ENCODE data around the gene FBXO48. TPM values are rescaled to one million over a fixed set of nuclear protein-coding genes. Genes with fewer than 3 reads are reported as not detected.

The FBXO48 gene
- total and polyA plus RNA-seq, 2 donors (not counting 1 experiment from before 2014, with no cell fraction given) = 0.33 to 0.65 TPM

DNA sequence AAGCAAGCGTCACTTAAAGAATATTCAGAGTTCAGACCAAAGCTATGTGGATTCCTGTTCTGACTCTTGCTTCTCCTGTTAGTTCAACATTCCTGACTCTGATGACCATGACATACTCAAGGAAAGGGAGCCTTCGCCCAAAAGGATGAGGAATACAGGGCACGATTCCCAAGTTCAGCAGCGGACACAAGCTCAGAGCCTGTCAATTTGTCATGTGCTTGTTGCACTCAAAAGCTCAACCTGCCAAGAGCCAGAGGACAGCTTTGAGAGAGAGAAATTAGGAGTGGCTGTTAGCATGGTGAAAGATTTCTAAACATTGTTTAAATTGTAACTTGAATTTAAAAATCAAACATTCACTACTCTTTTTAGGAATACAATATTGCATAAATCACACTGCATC lies 33.6 kb upstream of the FBXO48 start:
- Histone ChIP-seq H3K9ac (ENCODE audit: insufficient read depth, low read length) (no peak overlapping the region), H3K4me3 (replicated peaks in 1 of 4; ENCODE audit: control extremely low read depth in 1 of 4, insufficient read depth in 1 of 4, low read depth in 3 of 4, low read length in 4 of 4) (no peak overlapping the region), H3K4me1 (ENCODE audit: control insufficient read depth, extremely low read depth, insufficient read depth, low read length) (no peaks in the 10 kb centered on the region), H3K4me2 (ENCODE audit: extremely low read depth, insufficient read depth, low read length) (no peak overlapping the region), H3K9me3 (ENCODE audit: control insufficient read depth, insufficient read depth, low read depth, low read length) (no peaks in the 10 kb centered on the region), H2AFZ (ENCODE audit: low read length) (no peak overlapping the region), H3K27ac (ENCODE audit: insufficient read depth, low read length) (no peak overlapping the region), H3K27me3 (ENCODE audit: control insufficient read depth, insufficient read depth, low read length) (no peaks in the 10 kb centered on the region), H4K20me1 (ENCODE audit: control insufficient read depth, extremely low read depth, insufficient read depth, low read length) (no peaks in the 10 kb centered on the region), H3K79me2 (ENCODE audit: control insufficient read depth, insufficient read depth, low read length) (no peaks in the 10 kb centered on the region), H3K36me3 (ENCODE audit: control insufficient read depth, insufficient read depth, low read length) (no peaks in the 10 kb centered on the region)
- no peak for DNase-seq (ENCODE audit: low read depth in 2 of 2)
- TF ChIP-seq, protein P1, sequence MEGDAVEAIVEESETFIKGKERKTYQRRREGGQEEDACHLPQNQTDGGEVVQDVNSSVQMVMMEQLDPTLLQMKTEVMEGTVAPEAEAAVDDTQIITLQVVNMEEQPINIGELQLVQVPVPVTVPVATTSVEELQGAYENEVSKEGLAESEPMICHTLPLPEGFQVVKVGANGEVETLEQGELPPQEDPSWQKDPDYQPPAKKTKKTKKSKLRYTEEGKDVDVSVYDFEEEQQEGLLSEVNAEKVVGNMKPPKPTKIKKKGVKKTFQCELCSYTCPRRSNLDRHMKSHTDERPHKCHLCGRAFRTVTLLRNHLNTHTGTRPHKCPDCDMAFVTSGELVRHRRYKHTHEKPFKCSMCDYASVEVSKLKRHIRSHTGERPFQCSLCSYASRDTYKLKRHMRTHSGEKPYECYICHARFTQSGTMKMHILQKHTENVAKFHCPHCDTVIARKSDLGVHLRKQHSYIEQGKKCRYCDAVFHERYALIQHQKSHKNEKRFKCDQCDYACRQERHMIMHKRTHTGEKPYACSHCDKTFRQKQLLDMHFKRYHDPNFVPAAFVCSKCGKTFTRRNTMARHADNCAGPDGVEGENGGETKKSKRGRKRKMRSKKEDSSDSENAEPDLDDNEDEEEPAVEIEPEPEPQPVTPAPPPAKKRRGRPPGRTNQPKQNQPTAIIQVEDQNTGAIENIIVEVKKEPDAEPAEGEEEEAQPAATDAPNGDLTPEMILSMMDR (conservative IDR thresholded peaks at IDR 0.05 in 1 of 2, IDR thresholded peaks at IDR 0.05 in 1 of 2; ENCODE audit: low read depth in 1 of 2, low read length in 2 of 2) = no peak
- TF ChIP-seq EZH2 (IDR thresholded peaks at IDR 0.05; ENCODE audit: low read length, missing control alignments) = no peak

GRCh38 chr2:68499133-68499532 lies 32.0 kb upstream of the FBXO48 start:
- no peak for TF ChIP-seq EZH2 (IDR thresholded peaks at IDR 0.05; ENCODE audit: low read length, missing control alignments)
- TF ChIP-seq, protein P1 (conservative IDR thresholded peaks at IDR 0.05 in 1 of 2, IDR thresholded peaks at IDR 0.05 in 1 of 2; ENCODE audit: low read depth in 1 of 2, low read length in 2 of 2) = no peak
- DNase-seq (ENCODE audit: low read depth in 2 of 2) = no peak
- H4K20me1 ChIP-seq (ENCODE audit: control insufficient read depth, extremely low read depth, insufficient read depth, low read length) = no peaks in the 10 kb centered on the region
- no peak overlapping the region for H3K9ac ChIP-seq (ENCODE audit: insufficient read depth, low read length)
- no peaks in the 10 kb centered on the region for H3K27me3 ChIP-seq (ENCODE audit: control insufficient read depth, insufficient read depth, low read length)
- H3K27ac ChIP-seq (ENCODE audit: insufficient read depth, low read length) = no peak overlapping the region
- no peaks in the 10 kb centered on the region for H3K79me2 ChIP-seq (ENCODE audit: control insufficient read depth, insufficient read depth, low read length)
- no peak overlapping the region for H3K4me3 ChIP-seq (replicated peaks in 1 of 4; ENCODE audit: control extremely low read depth in 1 of 4, insufficient read depth in 1 of 4, low read depth in 3 of 4, low read length in 4 of 4)
- no peaks in the 10 kb centered on the region for H3K9me3 ChIP-seq (ENCODE audit: control insufficient read depth, insufficient read depth, low read depth, low read length)
- H3K36me3 ChIP-seq (ENCODE audit: control insufficient read depth, insufficient read depth, low read length) = no peaks in the 10 kb centered on the region
- no peaks in the 10 kb centered on the region for H3K4me1 ChIP-seq (ENCODE audit: control insufficient read depth, extremely low read depth, insufficient read depth, low read length)
- no peak overlapping the region for H3K4me2 ChIP-seq (ENCODE audit: extremely low read depth, insufficient read depth, low read length)
- no peak overlapping the region for H2AFZ ChIP-seq (ENCODE audit: low read length)

DNA sequence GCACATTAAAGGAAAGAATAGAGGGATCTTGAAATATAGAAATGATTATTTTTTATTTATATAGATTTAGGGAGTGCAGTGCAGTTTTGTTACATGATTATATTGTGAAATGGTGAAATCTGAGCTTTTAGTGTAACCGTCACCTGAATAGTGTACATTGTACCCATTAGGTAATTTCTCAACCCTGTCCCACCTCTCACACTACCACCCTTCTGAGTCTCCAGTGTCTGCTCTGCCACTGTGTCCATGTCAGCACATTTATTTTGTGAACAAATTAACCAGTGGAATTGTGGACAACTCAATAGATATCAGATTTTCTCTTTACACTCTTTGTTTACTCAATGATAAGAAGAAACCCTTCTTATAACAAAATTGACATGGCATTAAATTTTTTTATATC lies 24.5 kb upstream of the FBXO48 start:
- Histone ChIP-seq H2AFZ (ENCODE audit: low read length) (no peak overlapping the region), H3K36me3 (ENCODE audit: control insufficient read depth, insufficient read depth, low read length) (no peaks in the 10 kb centered on the region), H3K4me3 (replicated peaks in 1 of 4; ENCODE audit: control extremely low read depth in 1 of 4, insufficient read depth in 1 of 4, low read depth in 3 of 4, low read length in 4 of 4) (no peak overlapping the region), H3K27ac (ENCODE audit: insufficient read depth, low read length) (no peak overlapping the region), H3K79me2 (ENCODE audit: control insufficient read depth, insufficient read depth, low read length) (no peaks in the 10 kb centered on the region), H3K9ac (ENCODE audit: insufficient read depth, low read length) (no peak overlapping the region), H3K9me3 (ENCODE audit: control insufficient read depth, insufficient read depth, low read depth, low read length) (no peaks in the 10 kb centered on the region), H3K27me3 (ENCODE audit: control insufficient read depth, insufficient read depth, low read length) (no peaks in the 10 kb centered on the region), H3K4me1 (ENCODE audit: control insufficient read depth, extremely low read depth, insufficient read depth, low read length) (no peaks in the 10 kb centered on the region), H4K20me1 (ENCODE audit: control insufficient read depth, extremely low read depth, insufficient read depth, low read length) (no peaks in the 10 kb centered on the region), H3K4me2 (ENCODE audit: extremely low read depth, insufficient read depth, low read length) (no peak overlapping the region)
- TF ChIP-seq, protein P1 (conservative IDR thresholded peaks at IDR 0.05 in 1 of 2, IDR thresholded peaks at IDR 0.05 in 1 of 2; ENCODE audit: low read depth in 1 of 2, low read length in 2 of 2) = no peak
- TF ChIP-seq EZH2 (IDR thresholded peaks at IDR 0.05; ENCODE audit: low read length, missing control alignments) = no peak
- no peak for DNase-seq (ENCODE audit: low read depth in 2 of 2)

Data from fibroblast of lung (primary cell).